Upper lobe of right lung (tissue), 1 donor: ENCODE measurements around the gene CALD1. TPM values are rescaled to one million over a fixed set of nuclear protein-coding genes. Genes with fewer than 3 reads are reported as not detected.

ENCODE experiments used
- ATAC-seq: fragments of 200-7000 bp; cut with Tn5 transposase; one replicate; pipeline ENCODE4 v1.9.1; 2020; ENCODE audit warnings: mild to moderate bottlenecking, moderate library complexity
- DNase-seq: peaks from one replicate; pipeline ENCODE4 v3.0.0-alpha.2; 2020
- H3K27ac ChIP-seq: fragments of 200-600 bp; one replicate; pipeline ENCODE4 v1.8.0; 2022
- H3K27me3 ChIP-seq: fragments of 200-600 bp; one replicate; pipeline ENCODE4 v1.8.0; 2022; ENCODE audit warnings: mild to moderate bottlenecking
- H3K36me3 ChIP-seq: fragments of 200-600 bp; one replicate; pipeline ENCODE4 v1.8.0; 2022
- H3K4me1 ChIP-seq: fragments of 200-600 bp; one replicate; pipeline ENCODE4 v1.8.0; 2022
- H3K4me3 ChIP-seq: fragments of 200-600 bp; one replicate; pipeline ENCODE4 v1.8.0; 2022; ENCODE audit warnings: mild to moderate bottlenecking
- H3K9me3 ChIP-seq: fragments of 200-600 bp; one replicate; pipeline ENCODE4 v1.8.0; 2022
- intact Hi-C: fragments of 100-400 bp; cut with DNase I; formaldehyde crosslinking; loops from one replicate; pipeline ENCODE4 v1.11.0; 2022
- total RNA-seq: library from RNA; stranded (reverse); fragmentation: NEBNext Ultra II Directional; extraction: Animal tissue kit (Norgen Biotek cat#: 25700); gene quantifications from one replicate; pipeline ENCODE4 v1.2.1, GENCODE V29; 2021
- TF ChIP-seq, protein P1 (sequence below): fragments of 200-600 bp; IDR thresholded peaks from one replicate; pipeline ENCODE4 v1.8.0; 2022; ENCODE audit warnings: antibody characterized with exemption
- donor health status: DM: no; HTN: yes; CAD: no; lungs with severe emphysema.

Gene CALD1
- total RNA-seq, 1 donor from 2014 or later: 213 TPM

DNA sequence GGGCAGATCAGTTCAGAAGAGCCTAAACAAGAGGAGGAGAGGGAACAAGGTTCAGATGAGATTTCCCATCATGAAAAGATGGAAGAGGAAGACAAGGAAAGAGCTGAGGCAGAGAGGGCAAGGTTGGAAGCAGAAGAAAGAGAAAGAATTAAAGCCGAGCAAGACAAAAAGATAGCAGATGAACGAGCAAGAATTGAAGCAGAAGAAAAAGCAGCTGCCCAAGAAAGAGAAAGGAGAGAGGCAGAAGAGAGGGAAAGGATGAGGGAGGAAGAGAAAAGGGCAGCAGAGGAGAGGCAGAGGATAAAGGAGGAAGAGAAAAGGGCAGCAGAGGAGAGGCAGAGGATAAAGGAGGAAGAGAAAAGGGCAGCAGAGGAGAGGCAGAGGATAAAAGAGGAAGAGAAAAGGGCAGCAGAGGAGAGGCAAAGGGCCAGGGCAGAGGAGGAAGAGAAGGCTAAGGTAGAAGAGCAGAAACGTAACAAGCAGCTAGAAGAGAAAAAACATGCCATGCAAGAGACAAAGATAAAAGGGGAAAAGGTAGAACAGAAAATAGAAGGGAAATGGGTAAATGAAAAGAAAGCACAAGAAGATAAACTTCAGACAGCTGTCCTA, 154.1 kb downstream of the CALD1 start:
- ATAC-seq (no peak), DNase-seq (no peak)
- peak overlapping the region; percentile 14 for H3K27ac ChIP-seq
- H3K4me1 ChIP-seq: no peaks in the 10 kb centered on the region
- no peaks in the 10 kb centered on the region for H3K9me3 ChIP-seq
- H3K27me3 ChIP-seq: no peaks in the 10 kb centered on the region
- TF ChIP-seq, protein P1, sequence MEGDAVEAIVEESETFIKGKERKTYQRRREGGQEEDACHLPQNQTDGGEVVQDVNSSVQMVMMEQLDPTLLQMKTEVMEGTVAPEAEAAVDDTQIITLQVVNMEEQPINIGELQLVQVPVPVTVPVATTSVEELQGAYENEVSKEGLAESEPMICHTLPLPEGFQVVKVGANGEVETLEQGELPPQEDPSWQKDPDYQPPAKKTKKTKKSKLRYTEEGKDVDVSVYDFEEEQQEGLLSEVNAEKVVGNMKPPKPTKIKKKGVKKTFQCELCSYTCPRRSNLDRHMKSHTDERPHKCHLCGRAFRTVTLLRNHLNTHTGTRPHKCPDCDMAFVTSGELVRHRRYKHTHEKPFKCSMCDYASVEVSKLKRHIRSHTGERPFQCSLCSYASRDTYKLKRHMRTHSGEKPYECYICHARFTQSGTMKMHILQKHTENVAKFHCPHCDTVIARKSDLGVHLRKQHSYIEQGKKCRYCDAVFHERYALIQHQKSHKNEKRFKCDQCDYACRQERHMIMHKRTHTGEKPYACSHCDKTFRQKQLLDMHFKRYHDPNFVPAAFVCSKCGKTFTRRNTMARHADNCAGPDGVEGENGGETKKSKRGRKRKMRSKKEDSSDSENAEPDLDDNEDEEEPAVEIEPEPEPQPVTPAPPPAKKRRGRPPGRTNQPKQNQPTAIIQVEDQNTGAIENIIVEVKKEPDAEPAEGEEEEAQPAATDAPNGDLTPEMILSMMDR: no peak
- H3K4me3 ChIP-seq: no peak overlapping the region
- intact Hi-C loops: no loop called here
- peaks cover 5% of the 10 kb centered on the region for H3K36me3 ChIP-seq

DNA sequence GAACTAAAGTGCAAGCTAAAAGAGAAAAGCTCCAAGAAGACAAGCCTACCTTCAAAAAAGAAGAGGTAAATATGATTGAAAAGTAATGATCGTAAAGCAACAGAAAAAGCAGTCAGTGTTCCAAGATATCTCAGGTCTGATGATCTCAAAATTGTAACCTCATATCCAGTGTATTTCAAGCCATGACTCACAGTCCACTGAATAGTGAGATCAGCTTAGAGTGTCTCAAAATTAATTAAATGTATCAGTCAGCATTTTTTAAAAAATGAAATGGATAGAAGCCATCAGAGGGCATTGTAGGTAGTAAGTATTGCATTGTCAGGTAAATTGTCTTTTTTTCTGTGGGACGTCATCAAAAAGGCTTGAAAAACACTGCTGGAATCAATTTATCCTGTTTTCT, 156.3 kb downstream of the CALD1 start:
- Histone ChIP-seq H3K4me1 (no peaks in the 10 kb centered on the region), H3K36me3 (peaks cover 5% of the 10 kb centered on the region), H3K9me3 (no peaks in the 10 kb centered on the region), H3K27ac (no peak overlapping the region), H3K27me3 (no peaks in the 10 kb centered on the region), H3K4me3 (no peak overlapping the region)
- intact Hi-C loops: no loop called here
- TF ChIP-seq, protein P1: no peak
- no peak for ATAC-seq
- no peak for DNase-seq

DNA sequence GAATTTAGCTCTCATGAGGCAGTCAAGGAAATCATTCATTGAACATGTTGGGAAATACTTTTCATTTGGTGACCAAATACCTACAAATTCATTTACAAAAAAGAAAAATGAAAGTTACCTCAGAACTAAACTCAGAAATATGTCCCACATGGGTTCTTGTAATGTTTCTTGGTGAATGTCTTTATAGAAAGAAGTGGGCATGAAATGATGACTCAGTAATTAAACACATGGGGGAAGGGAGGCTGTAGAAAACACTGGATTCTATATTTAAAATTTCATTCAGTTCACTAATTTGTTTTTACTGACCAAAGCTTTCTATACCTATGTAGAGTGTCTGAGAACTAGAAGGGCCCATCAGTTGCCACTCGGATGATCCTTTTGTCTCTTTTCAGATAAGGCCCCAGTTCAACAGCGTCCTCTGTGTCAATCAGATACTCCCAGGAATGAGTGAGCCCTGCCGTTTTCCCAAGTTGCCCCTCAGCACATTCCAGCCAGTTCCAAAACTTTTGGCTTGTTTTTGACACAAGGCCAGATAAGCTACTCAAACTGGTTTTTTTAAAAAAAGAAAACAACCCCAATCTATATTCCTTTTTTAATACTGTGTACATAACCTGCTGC, 157.6 kb downstream of the CALD1 start:
- TF ChIP-seq, protein P1: no peak
- DNase-seq (no peak), ATAC-seq (no peak)
- Histone ChIP-seq H3K27me3 (no peaks in the 10 kb centered on the region), H3K4me1 (peaks cover 3% of the 10 kb centered on the region), H3K4me3 (no peak overlapping the region), H3K27ac (no peak overlapping the region), H3K9me3 (no peaks in the 10 kb centered on the region), H3K36me3 (peaks cover 5% of the 10 kb centered on the region)
- intact Hi-C loops: no loop called here

DNA sequence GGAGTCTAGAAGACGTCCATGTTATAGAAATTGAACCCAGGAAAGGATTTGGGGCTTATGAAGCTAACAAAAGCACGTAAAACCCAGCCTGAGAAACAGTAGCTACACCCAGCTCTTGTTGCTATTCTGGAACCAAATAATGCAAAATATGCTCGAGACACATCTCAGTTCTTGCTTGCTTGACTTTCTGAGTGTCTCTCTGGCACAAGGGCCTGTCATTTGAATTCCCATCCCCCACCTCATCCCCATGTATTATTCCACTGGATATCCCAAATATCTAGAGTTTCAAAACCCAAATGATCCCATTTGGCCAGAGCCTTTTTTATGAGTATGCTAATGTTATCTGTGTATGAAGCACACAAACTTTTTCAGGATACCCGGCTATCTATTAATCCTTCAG, 158.7 kb downstream of the CALD1 start:
- Histone ChIP-seq H3K9me3 (no peaks in the 10 kb centered on the region), H3K27me3 (no peaks in the 10 kb centered on the region), H3K4me3 (no peak overlapping the region), H3K36me3 (peaks cover 5% of the 10 kb centered on the region), H3K27ac (no peak overlapping the region), H3K4me1 (peaks cover 3% of the 10 kb centered on the region)
- DNase-seq (no peak), ATAC-seq (no peak)
- TF ChIP-seq, protein P1: no peak
- intact Hi-C loops: no loop called here

DNA sequence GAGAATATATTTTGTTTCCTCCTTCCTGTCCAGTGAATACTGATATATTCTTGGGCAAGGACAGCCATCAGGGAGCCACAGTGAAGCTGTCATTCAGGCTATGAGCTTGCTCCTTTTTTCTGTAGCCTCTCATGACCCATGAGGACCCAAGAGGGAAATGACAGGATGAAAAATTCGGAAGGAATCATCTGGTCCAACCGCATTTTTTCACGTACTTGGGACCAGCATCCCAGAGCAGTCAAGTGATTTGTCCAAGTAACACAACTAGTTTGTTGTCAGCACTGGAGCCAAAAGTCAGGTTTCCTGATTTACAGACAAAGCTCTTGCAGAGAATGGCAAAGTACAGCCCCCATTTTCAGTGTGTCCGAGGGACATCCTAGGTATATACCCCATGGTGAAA, 159.7 kb downstream of the CALD1 start:
- peaks cover 5% of the 10 kb centered on the region for H3K36me3 ChIP-seq
- TF ChIP-seq, protein P1: no peak
- no peaks in the 10 kb centered on the region for H3K9me3 ChIP-seq
- no peaks in the 10 kb centered on the region for H3K27me3 ChIP-seq
- ATAC-seq (no peak), DNase-seq (no peak)
- intact Hi-C loops: no loop called here
- no peak overlapping the region for H3K4me3 ChIP-seq
- peaks cover 3% of the 10 kb centered on the region for H3K4me1 ChIP-seq
- H3K27ac ChIP-seq: no peak overlapping the region
